Measurements from ENCODE around the gene TBC1D22A. TPM values are rescaled to one million over a fixed set of nuclear protein-coding genes. Genes with fewer than 3 reads are reported as not detected.

Gene TBC1D22A
- total RNA-seq, 4 donors from 2014 or later = 9.2 to 45.3 (median 22.8) TPM

DNA sequence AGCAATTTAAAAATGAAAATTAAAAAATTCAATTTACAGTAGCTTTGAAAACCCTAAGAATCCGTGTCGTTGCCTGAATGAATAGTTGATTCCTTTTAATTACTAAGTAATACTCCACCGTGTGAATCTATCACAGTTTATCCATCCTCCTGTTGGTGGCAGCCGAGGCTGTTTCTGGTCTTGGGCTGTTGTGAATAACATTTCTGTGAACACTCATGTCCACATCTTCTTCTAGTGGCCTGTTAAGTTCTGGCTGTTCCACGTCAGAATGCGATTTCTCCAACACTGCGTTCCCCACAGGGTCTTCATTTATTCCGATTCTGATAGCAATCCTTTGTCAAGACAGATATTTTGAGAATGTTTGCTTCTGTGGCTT lies 223.0 kb downstream of the TBC1D22A start:
- TF ChIP-seq POLR2A (IDR thresholded peaks at IDR 0.05) (no peak), CTCF (IDR thresholded peaks at IDR 0.05) (no peak)
- H3K27ac ChIP-seq = no peak overlapping the region
- H3K36me3 ChIP-seq = no peaks in the 10 kb centered on the region
- H3K27me3 ChIP-seq = no peaks in the 10 kb centered on the region
- no peak overlapping the region for H3K4me3 ChIP-seq
- H3K4me1 ChIP-seq = no peaks in the 10 kb centered on the region
- no peaks in the 10 kb centered on the region for H3K9me3 ChIP-seq
- intact Hi-C loops (cut with DNase I; ENCODE audit: low total_unique reads) = no loop called here
- no peak for DNase-seq

DNA sequence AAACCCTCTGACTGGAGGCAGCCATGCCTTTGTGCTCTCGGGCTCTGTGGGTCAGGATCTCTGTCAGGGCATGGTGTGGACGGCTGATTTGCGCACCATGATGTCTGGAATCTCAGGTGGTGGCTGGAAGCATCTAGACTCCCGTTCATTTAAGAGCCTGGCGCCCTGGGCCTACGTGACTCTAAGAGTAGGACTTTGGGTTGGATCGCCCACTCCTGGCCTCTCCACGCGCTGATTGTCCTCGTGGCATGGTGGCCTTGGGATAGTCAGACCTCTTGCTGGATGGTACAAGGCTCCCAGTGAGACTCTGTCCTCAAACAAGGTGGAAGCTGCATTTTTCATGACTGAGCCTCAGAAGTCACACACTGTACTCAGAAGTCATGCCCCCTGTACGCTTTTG lies 224.3 kb downstream of the TBC1D22A start:
- H3K36me3 ChIP-seq = no peaks in the 10 kb centered on the region
- no peak for DNase-seq
- no peak overlapping the region for H3K27ac ChIP-seq
- no peak overlapping the region for H3K4me3 ChIP-seq
- no peaks in the 10 kb centered on the region for H3K27me3 ChIP-seq
- intact Hi-C loops (cut with DNase I; ENCODE audit: low total_unique reads) = no loop called here
- H3K9me3 ChIP-seq = no peaks in the 10 kb centered on the region
- TF ChIP-seq POLR2A (IDR thresholded peaks at IDR 0.05) = no peak
- TF ChIP-seq CTCF (IDR thresholded peaks at IDR 0.05) = no peak
- no peaks in the 10 kb centered on the region for H3K4me1 ChIP-seq

DNA sequence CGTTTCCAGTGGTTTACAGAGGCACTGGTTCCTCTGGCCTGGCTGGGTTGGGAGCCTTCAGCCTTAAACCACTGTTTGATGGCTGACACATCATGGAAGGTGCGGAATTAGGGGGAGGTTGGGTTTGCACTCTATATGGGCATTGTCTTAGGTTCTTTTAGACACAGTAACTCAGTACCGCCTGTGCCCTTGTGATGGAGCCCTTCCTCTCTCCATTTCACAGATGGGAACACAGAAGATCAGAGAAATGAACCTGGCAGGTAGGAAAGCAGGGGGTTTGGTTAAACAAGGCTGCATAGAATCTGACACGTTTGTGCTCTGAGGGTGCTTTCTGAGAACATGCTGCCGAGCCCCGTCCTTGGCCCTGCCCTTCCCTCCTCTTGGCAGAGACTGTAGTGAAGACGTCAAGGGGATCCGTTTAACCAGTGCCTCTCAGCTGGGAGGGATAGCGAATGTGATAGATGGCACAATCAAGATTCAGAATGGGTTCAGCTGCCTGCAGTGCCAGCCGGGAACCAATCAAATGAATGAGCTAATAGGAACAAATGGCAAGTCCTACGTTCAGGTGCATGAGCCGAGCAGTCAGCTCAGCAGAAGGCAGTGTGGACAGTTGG lies 228.6 kb downstream of the TBC1D22A start:
- intact Hi-C loops (cut with DNase I; ENCODE audit: low total_unique reads) = no loop called here
- DNase-seq = no peak

GRCh38 chr22:46991666-46992065 lies 229.2 kb downstream of the TBC1D22A start:
- no peak for DNase-seq
- intact Hi-C loops (cut with DNase I; ENCODE audit: low total_unique reads) = no loop called here
- TF ChIP-seq CTCF (IDR thresholded peaks at IDR 0.05) (no peak), POLR2A (IDR thresholded peaks at IDR 0.05) (no peak)
- no peaks in the 10 kb centered on the region for H3K27me3 ChIP-seq
- no peaks in the 10 kb centered on the region for H3K4me1 ChIP-seq
- H3K36me3 ChIP-seq = no peaks in the 10 kb centered on the region
- H3K27ac ChIP-seq = no peak overlapping the region
- no peak overlapping the region for H3K4me3 ChIP-seq
- no peaks in the 10 kb centered on the region for H3K9me3 ChIP-seq

More for the DNA sequence above, 228.6 kb downstream of the TBC1D22A start:
- no peaks in the 10 kb centered on the region for H3K4me1 ChIP-seq
- no peak for TF ChIP-seq POLR2A (IDR thresholded peaks at IDR 0.05)
- no peak for TF ChIP-seq CTCF (IDR thresholded peaks at IDR 0.05)
- H3K4me3 ChIP-seq = no peak overlapping the region
- no peaks in the 10 kb centered on the region for H3K27me3 ChIP-seq
- H3K36me3 ChIP-seq = no peaks in the 10 kb centered on the region
- no peaks in the 10 kb centered on the region for H3K9me3 ChIP-seq
- no peak overlapping the region for H3K27ac ChIP-seq

GRCh38 chr22:46992121-46992731 lies 229.8 kb downstream of the TBC1D22A start:
- no peaks in the 10 kb centered on the region for H3K27me3 ChIP-seq
- H3K36me3 ChIP-seq = no peaks in the 10 kb centered on the region
- H3K27ac ChIP-seq = no peak overlapping the region
- intact Hi-C loops (cut with DNase I; ENCODE audit: low total_unique reads) = no loop called here
- no peak overlapping the region for H3K4me3 ChIP-seq
- DNase-seq = no peak
- H3K4me1 ChIP-seq = no peaks in the 10 kb centered on the region
- no peak for TF ChIP-seq POLR2A (IDR thresholded peaks at IDR 0.05)
- TF ChIP-seq CTCF (IDR thresholded peaks at IDR 0.05) = no peak
- no peaks in the 10 kb centered on the region for H3K9me3 ChIP-seq
